Measurements from ENCODE around the gene UBE2D1. TPM values are rescaled to one million over a fixed set of nuclear protein-coding genes. Genes with fewer than 3 reads are reported as not detected.

UBE2D1 gene
- total RNA-seq, 4 donors from 2014 or later = 11.5 to 34.2 (median 14.6) TPM

- TF ChIP-seq CTCF (IDR thresholded peaks at IDR 0.05; ENCODE audit: low read depth) = no peak
Measured at GRCh38 chr10:58336242-58336641, 1.4 kb downstream of the UBE2D1 start.

- no peak for TF ChIP-seq CTCF (IDR thresholded peaks at IDR 0.05; ENCODE audit: low read depth)
Measured at GRCh38 chr10:58341422-58341821, 6.6 kb downstream of the UBE2D1 start.

GRCh38 chr10:58341947-58342346, 7.1 kb downstream of the UBE2D1 start:
- TF ChIP-seq CTCF (IDR thresholded peaks at IDR 0.05; ENCODE audit: low read depth) = no peak

- no peak for TF ChIP-seq CTCF (IDR thresholded peaks at IDR 0.05; ENCODE audit: low read depth)
Measured at GRCh38 chr10:58347967-58348366, 13.2 kb downstream of the UBE2D1 start.

- TF ChIP-seq CTCF (IDR thresholded peaks at IDR 0.05; ENCODE audit: low read depth) = no peak
Measured at GRCh38 chr10:58348571-58349033, 13.8 kb downstream of the UBE2D1 start.

GRCh38 chr10:58350023-58350422, 15.2 kb downstream of the UBE2D1 start:
- TF ChIP-seq CTCF (IDR thresholded peaks at IDR 0.05; ENCODE audit: low read depth) = no peak

GRCh38 chr10:58350619-58351323, 16.0 kb downstream of the UBE2D1 start:
- TF ChIP-seq CTCF (IDR thresholded peaks at IDR 0.05; ENCODE audit: low read depth) = no peak
